Left ventricle myocardium inferior (tissue), 1 donor: ENCODE data around the gene CCNI2. TPM values are rescaled to one million over a fixed set of nuclear protein-coding genes. Genes with fewer than 3 reads are reported as not detected.

Experiments
- DNase-seq: peaks from one replicate; pipeline ENCODE4 v3.0.0-alpha.2; 2020
- H3K27ac ChIP-seq: fragments of 200-600 bp; replicated peaks from 2 replicates; pipeline ENCODE4 v1.8.0; 2021
- H3K27me3 ChIP-seq: fragments of 200-600 bp; 2 replicates; pipeline ENCODE4 v1.8.0; 2021; ENCODE audit warnings: low read depth
- H3K36me3 ChIP-seq: fragments of 200-600 bp; 2 replicates; pipeline ENCODE4 v1.8.0; 2021
- H3K4me1 ChIP-seq: fragments of 200-600 bp; 2 replicates; pipeline ENCODE4 v1.8.0; 2021
- H3K4me3 ChIP-seq: fragments of 200-600 bp; 2 replicates; pipeline ENCODE4 v1.8.0; 2021; ENCODE audit warnings: mild to moderate bottlenecking, moderate library complexity
- H3K9me3 ChIP-seq: fragments of 200-600 bp; replicated peaks from 2 replicates; pipeline ENCODE4 v1.8.0; 2021
- CTCF ChIP-seq: fragments of 200-600 bp; IDR thresholded peaks from 2 replicates; pipeline ENCODE4 v1.8.0; 2021; ENCODE audit warnings: antibody characterized with exemption, mild to moderate bottlenecking, borderline replicate concordance
- intact Hi-C: fragments of 100-400 bp; cut with micrococcal nuclease; formaldehyde crosslinking; loops from one replicate; pipeline ENCODE4 v1.11.0; 2022
- total RNA-seq: library from RNA; stranded (reverse); fragmentation: NEBNext Ultra II Directional; extraction: Animal tissue kit (Norgen Biotek cat#: 25700); gene quantifications from one replicate; pipeline ENCODE4 v1.2.1, GENCODE V29; 2021
- donor health status: DM: no; HTN: yes; CAD: no; lungs with severe emphysema.

The CCNI2 gene
- total RNA-seq, 1 donor from 2014 or later = 0.08 TPM

- no peaks in the 10 kb centered on the region for H3K4me1 ChIP-seq
- no peak overlapping the region for H3K27ac ChIP-seq
- H3K27me3 ChIP-seq = no peaks in the 10 kb centered on the region
- no peak for TF ChIP-seq CTCF
- H3K9me3 ChIP-seq = no peaks in the 10 kb centered on the region
- DNase-seq = no peak
- intact Hi-C loops = no loop called here
- H3K36me3 ChIP-seq = no peaks in the 10 kb centered on the region
- no peak overlapping the region for H3K4me3 ChIP-seq
These were observed 38.6 kb downstream of the CCNI2 start for GRCh38 chr5:132785864-132786263.

- intact Hi-C loops = no loop called here
These were observed 39.9 kb downstream of the CCNI2 start for GRCh38 chr5:132787076-132787475.

GRCh38 chr5:132788508-132788907 lies 41.3 kb downstream of the CCNI2 start:
- Histone ChIP-seq H3K4me3 (no peak overlapping the region), H3K27ac (no peak overlapping the region), H3K4me1 (no peaks in the 10 kb centered on the region), H3K27me3 (peaks cover 8% of the 10 kb centered on the region), H3K36me3 (no peaks in the 10 kb centered on the region), H3K9me3 (no peaks in the 10 kb centered on the region)
- intact Hi-C loops = no loop called here
- TF ChIP-seq CTCF = no peak
- DNase-seq = no peak

More at GRCh38 chr5:132787076-132787475, 39.9 kb downstream of the CCNI2 start:
- no peak overlapping the region for H3K27ac ChIP-seq
- no peaks in the 10 kb centered on the region for H3K27me3 ChIP-seq
- no peaks in the 10 kb centered on the region for H3K4me1 ChIP-seq
- no peak for TF ChIP-seq CTCF
- H3K36me3 ChIP-seq = no peaks in the 10 kb centered on the region
- no peak for DNase-seq
- no peaks in the 10 kb centered on the region for H3K9me3 ChIP-seq
- no peak overlapping the region for H3K4me3 ChIP-seq

- H3K27me3 ChIP-seq = peaks cover 8% of the 10 kb centered on the region
- no peaks in the 10 kb centered on the region for H3K36me3 ChIP-seq
- no peak for DNase-seq
- no peak for TF ChIP-seq CTCF
- no peaks in the 10 kb centered on the region for H3K9me3 ChIP-seq
- H3K4me1 ChIP-seq = no peaks in the 10 kb centered on the region
- H3K4me3 ChIP-seq = no peak overlapping the region
- H3K27ac ChIP-seq = no peak overlapping the region
- intact Hi-C loops = no loop called here
These were observed 42.0 kb downstream of the CCNI2 start for GRCh38 chr5:132788990-132789886.

- no peak for TF ChIP-seq CTCF
- DNase-seq = no peak
These were observed 43.1 kb downstream of the CCNI2 start for GRCh38 chr5:132790201-132790865.

More at GRCh38 chr5:132790201-132790865, 43.1 kb downstream of the CCNI2 start:
- peaks cover 8% of the 10 kb centered on the region for H3K27me3 ChIP-seq
- no peak overlapping the region for H3K27ac ChIP-seq
- H3K4me1 ChIP-seq = no peaks in the 10 kb centered on the region
- intact Hi-C loops = no loop called here
- no peaks in the 10 kb centered on the region for H3K9me3 ChIP-seq
- H3K36me3 ChIP-seq = no peaks in the 10 kb centered on the region
- H3K4me3 ChIP-seq = no peak overlapping the region
